GM19438 (cell line): ENCODE results near the gene PLPPR5.
"Not testable (repeated sequence)": the region's sequence is repeated elsewhere in the genome, so short reads cannot be mapped to it uniquely, and the experiment has no call there.

ENCODE experiments used
- ATAC-seq: cut with Tn5 transposase; IDR thresholded peaks from one replicate; pipeline ENCODE4 v1.9.1; 2021; ENCODE audit warnings: low read depth; ENCODE audit not compliant: unreplicated experiment

The PLPPR5 gene

GRCh38 chr1:98920441-98921110 lies 84.1 kb downstream of the PLPPR5 start:
- ATAC-seq: no peak

DNA sequence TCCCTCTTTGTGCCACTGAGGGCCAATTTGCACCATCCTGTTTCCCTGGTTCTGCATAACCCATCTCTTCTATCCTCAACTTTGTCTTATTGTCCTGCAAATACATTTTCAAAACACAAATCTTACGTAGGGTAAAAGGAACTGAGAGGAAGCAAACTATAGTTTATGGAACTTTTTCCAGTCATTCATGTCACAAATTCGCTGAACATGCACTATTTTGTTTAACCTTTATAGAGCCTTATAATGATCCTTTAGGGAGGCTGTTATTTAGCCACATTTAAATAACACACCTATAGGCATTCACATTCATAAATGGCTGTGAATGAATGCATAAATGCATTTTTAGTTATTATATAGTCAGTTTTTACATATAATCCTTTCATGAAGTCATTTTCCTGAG lies 85.0 kb downstream of the PLPPR5 start:
- ATAC-seq: no peak

DNA sequence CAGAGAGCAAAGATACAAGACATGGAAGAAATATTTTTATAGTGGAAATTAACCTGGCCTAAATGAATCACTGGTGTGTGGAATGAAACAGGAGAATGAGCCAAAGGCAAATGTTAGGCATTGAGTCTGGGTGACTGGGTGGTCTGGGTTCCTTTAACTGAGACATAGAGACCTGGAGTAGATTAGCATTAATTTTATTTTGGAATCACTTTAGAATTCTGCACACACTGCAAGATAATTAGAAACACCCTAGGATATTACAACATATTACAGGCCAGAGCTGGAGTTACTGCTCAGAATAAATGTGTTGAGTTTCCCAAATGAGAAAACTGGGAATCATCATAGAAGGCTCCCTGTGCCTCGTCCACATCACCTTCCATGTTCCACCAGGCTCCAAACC lies 85.5 kb downstream of the PLPPR5 start:
- no peak for ATAC-seq

GRCh38 chr1:98914547-98914946 lies 90.1 kb downstream of the PLPPR5 start:
- no peak for ATAC-seq

- ATAC-seq: no peak
Observed at GRCh38 chr1:98910827-98911226, 93.8 kb downstream of the PLPPR5 start.

- ATAC-seq: no peak
Observed at GRCh38 chr1:98908980-98909379, 95.7 kb downstream of the PLPPR5 start.

DNA sequence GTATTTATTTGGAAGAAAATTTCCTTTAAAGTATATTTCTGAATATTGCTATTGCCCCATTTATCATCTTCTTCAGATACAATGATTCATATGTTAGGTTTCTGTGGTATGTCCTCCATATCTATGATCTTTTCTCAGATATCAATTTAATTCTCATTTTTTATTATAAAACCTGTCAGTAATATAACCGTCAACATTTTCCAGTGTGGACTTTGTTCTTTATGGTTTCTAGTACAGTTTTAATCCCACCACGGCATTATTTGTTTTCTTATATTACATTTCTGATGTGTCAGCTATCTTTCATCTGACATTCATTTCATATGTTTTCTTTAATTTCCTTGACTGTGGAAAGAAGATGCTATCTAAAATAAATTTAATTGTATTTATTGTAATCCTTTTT lies 97.9 kb downstream of the PLPPR5 start:
- ATAC-seq: no peak

- ATAC-seq: no peak
Observed at GRCh38 chr1:98906361-98906760, 98.3 kb downstream of the PLPPR5 start.

- no peak for ATAC-seq
Observed at GRCh38 chr1:98904684-98905083, 100.0 kb downstream of the PLPPR5 start.

- no peak for ATAC-seq
Observed at GRCh38 chr1:98903726-98904125, 100.9 kb downstream of the PLPPR5 start.

DNA sequence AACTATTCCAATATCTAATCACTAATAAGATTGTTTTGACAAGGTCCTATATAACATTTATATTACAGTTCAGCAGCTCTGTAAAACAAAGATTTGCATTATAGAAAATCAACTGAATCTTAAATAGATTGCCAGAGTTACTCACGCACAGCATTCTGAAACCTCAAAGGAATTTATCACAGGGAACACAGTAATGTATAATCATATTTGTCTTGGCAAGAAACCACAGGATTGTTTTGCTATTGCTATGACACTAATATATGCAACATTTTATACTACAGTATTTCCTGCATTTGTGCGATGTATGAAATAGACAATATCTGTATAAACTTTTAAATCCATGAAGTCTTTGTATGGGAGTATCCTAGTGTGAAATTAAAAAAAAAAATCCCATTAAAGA lies 101.4 kb downstream of the PLPPR5 start:
- no peak for ATAC-seq

- ATAC-seq: no peak
Observed at GRCh38 chr1:98898940-98899339, 105.7 kb downstream of the PLPPR5 start.

DNA sequence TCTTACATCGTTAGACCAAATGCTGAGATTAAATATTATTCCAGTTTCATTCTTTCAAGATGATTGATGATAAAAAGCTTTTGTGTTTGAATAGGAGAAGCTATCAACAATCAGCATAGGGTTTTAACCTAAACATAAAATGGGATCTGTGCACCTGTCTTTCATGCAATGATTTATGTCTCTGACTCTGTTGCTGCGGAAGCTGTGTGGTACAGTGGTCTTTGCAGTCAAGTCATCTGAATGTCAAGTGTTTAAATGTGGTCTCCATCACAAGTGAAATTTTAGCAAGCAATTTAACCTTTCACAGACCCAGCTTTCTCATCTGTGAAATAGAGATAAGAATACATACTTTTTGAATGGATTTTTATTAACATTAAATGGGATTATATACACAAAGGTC lies 107.2 kb downstream of the PLPPR5 start:
- ATAC-seq: no peak

GRCh38 chr1:98896711-98897445 lies 107.8 kb downstream of the PLPPR5 start:
- no peak for ATAC-seq

DNA sequence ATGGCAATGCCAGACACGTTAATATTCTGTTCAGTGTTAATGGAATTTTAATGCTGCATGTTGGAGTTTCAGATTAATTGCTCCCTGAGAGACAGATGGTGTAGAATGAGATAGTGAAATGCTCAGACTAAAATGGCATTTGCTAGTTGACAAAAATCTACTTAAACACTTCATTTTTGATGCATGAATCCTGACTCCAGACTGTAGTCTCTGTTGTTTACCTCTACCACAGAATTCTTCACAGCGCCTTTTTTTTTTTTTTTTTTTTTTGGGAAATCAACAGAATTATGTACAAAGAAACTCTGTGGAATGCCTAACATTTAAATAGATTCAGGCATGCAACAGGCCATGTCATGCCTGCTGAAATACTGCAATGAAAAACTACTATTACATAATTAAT lies 111.3 kb downstream of the PLPPR5 start:
- no peak for ATAC-seq

- no peak for ATAC-seq
Observed at GRCh38 chr1:98888869-98889268, 115.8 kb downstream of the PLPPR5 start.

DNA sequence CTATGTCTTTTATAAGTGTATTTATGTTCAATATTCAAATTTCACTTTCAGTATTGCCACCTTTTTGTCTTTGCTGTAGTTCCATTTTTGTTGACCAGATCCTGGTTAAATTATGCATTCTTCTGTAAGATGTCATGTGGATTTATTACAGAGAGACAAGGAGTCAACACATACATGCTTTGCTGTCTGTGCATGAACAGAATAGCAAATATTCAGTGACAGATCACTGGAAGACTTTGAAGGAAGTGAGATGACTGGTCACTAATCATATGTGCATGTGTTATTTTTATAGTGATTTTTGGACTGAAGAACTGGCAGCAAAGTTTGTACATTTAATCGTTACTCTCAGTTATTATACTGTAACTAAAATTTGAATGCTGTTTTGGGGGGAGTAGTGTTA lies 117.2 kb downstream of the PLPPR5 start:
- ATAC-seq: no peak

- ATAC-seq: no peak
Observed at GRCh38 chr1:98884864-98885263, 119.8 kb downstream of the PLPPR5 start.

DNA sequence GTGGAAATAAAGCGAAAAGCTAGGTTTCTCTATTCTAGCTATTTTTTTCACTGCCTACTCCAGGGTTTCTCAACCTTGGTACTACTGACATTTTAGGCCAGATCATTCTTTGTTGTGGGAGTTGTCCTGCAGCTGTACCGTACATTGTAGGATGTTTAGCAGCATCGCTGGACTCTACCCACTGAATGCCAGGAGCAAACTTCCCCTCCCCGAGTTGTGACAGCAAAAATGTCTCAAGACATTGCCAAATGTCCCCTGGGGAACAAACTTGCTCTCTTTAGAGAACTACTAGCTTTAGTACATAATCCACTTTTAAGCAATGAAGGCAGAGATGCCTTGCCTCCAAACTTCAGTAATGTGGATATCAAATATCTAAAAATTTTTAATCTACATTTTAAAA lies 122.8 kb downstream of the PLPPR5 start:
- ATAC-seq: no peak

GRCh38 chr1:98881234-98881633 lies 123.4 kb downstream of the PLPPR5 start:
- ATAC-seq: not testable (repeated sequence)

DNA sequence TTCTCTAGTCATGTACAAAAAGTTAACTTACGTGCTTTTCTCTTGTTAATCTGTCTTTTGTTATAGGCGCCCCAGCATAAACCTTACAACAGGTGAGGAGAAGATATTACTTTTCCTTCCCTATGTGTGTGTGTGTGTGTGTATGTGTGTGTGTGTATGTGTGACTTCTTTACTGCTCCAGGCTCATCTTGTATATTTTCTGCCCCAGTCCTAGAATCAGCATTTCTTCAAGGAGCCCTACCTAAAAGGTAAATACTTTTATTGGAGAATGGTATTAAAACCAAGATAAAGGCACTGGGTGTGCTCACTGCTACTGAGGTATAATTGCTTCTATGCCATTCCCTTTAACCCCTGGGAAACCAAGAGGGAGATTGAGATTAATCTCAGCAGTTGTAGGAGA lies 129.8 kb downstream of the PLPPR5 start:
- no peak for ATAC-seq
